HFF-Myc (cell line): ENCODE measurements around the gene LHX5.

ENCODE experiments used
- DNase-seq: peaks from one replicate; pipeline ENCODE4 v3.0.0-alpha.2; 2011; ENCODE audit warnings: low read depth; ENCODE audit errors: extremely low read depth
- H3K4me3 ChIP-seq: replicated peaks from 2 replicates; pipeline ENCODE4 v1.5.1; 2011; ENCODE audit warnings: low read depth, mild to moderate bottlenecking, control low read depth, low read length
- CTCF ChIP-seq: IDR thresholded peaks from 2 replicates; pipeline ENCODE4 v1.5.1; 2012; ENCODE audit warnings: mild to moderate bottlenecking, low read depth, low read length, control low read depth; ENCODE audit errors: missing control alignments

The LHX5 gene

GRCh38 chr12:113449839-113450238 is 21.8 kb downstream of the LHX5 start:
- TF ChIP-seq CTCF = no peak
- H3K4me3 ChIP-seq = no peak overlapping the region
- DNase-seq = no peak

GRCh38 chr12:113449299-113449698 is 22.4 kb downstream of the LHX5 start:
- TF ChIP-seq CTCF = no peak
- H3K4me3 ChIP-seq = no peak overlapping the region
- DNase-seq = no peak

GRCh38 chr12:113448873-113449272 is 22.8 kb downstream of the LHX5 start:
- no peak overlapping the region for H3K4me3 ChIP-seq
- TF ChIP-seq CTCF = no peak
- DNase-seq = no peak

GRCh38 chr12:113445544-113446171 is 26.0 kb downstream of the LHX5 start:
- TF ChIP-seq CTCF = no peak
- no peak overlapping the region for H3K4me3 ChIP-seq
- no peak for DNase-seq

- no peak for TF ChIP-seq CTCF
- no peak for DNase-seq
- H3K4me3 ChIP-seq = no peak overlapping the region
These were observed 28.6 kb downstream of the LHX5 start for GRCh38 chr12:113443030-113443539.

- DNase-seq = no peak
- H3K4me3 ChIP-seq = no peak overlapping the region
- TF ChIP-seq CTCF = no peak
These were observed 30.5 kb downstream of the LHX5 start for GRCh38 chr12:113440947-113441782.

- DNase-seq = no peak
- H3K4me3 ChIP-seq = no peak overlapping the region
- no peak for TF ChIP-seq CTCF
These were observed 31.3 kb downstream of the LHX5 start for GRCh38 chr12:113440336-113440735.
